ENCODE measurements around the gene ANKDD1B. TPM values are rescaled to one million over a fixed set of nuclear protein-coding genes. Genes with fewer than 3 reads are reported as not detected.
A peak's percentile ranks its signal among the peaks of the same experiment; 100 is the strongest.

The ANKDD1B gene
- total and polyA plus RNA-seq, 9 of the 15 experiments (the other 6 are each of a cell fraction or from before 2014, with no cell fraction given), result 0.04 to 0.29 (median 0.18) TPM; not detected in 1

GRCh38 chr5:75567710-75568109 is 43.5 kb upstream of the ANKDD1B start (continued):
- TF ChIP-seq, protein P1, sequence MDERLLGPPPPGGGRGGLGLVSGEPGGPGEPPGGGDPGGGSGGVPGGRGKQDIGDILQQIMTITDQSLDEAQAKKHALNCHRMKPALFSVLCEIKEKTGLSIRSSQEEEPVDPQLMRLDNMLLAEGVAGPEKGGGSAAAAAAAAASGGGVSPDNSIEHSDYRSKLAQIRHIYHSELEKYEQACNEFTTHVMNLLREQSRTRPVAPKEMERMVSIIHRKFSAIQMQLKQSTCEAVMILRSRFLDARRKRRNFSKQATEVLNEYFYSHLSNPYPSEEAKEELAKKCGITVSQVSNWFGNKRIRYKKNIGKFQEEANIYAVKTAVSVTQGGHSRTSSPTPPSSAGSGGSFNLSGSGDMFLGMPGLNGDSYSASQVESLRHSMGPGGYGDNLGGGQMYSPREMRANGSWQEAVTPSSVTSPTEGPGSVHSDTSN (CRISPR knock-in tag; IDR thresholded peaks at IDR 0.05; ENCODE audit: low read depth), result no peak
- TF ChIP-seq, protein P1 (tag; conservative IDR thresholded peaks at IDR 0.05; ENCODE audit: low read depth), result 0 out of 2 replicates have a peak, but pooled peaks have one; percentile 17
- peak; percentile 96 for TF ChIP-seq HMBOX1 (IDR thresholded peaks at IDR 0.05)
- TF ChIP-seq ZNF77 (CRISPR knock-in tag; IDR thresholded peaks at IDR 0.05), result no peak
- peak in 1 of 2 experiments; percentile 56; a peak in 3 of 4 replicates for TF ChIP-seq KDM1A (IDR thresholded peaks at IDR 0.05)
- no peak for TF ChIP-seq ETV5 (CRISPR knock-in tag; IDR thresholded peaks at IDR 0.05; ENCODE audit: low read depth)
- TF ChIP-seq ZNF324 (CRISPR knock-in tag; IDR thresholded peaks at IDR 0.05), result no peak
- TF ChIP-seq ZNF830 (CRISPR knock-in tag; IDR thresholded peaks at IDR 0.05), result no peak
- TF ChIP-seq, protein P2, sequence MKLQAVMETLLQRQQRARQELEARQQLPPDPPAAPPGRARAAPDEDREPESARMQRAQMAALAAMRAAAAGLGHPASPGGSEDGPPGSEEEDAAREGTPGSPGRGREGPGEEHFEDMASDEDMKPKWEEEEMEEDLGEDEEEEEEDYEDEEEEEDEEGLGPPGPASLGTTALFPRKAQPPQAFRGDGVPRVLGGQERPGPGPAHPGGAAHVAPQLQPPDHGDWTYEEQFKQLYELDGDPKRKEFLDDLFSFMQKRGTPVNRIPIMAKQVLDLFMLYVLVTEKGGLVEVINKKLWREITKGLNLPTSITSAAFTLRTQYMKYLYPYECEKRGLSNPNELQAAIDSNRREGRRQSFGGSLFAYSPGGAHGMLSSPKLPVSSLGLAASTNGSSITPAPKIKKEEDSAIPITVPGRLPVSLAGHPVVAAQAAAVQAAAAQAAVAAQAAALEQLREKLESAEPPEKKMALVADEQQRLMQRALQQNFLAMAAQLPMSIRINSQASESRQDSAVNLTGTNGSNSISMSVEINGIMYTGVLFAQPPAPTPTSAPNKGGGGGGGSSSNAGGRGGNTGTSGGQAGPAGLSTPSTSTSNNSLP (IDR thresholded peaks at IDR 0.05; ENCODE audit: borderline replicate concordance, low read depth, low read length), result peak; percentile 21; the same call in 1 of the 2 replicates
- no peak for TF ChIP-seq RFX1 (IDR thresholded peaks at IDR 0.05)
- no peak for TF ChIP-seq GATA2 (CRISPR knock-in tag; IDR thresholded peaks at IDR 0.05)
- no peak for TF ChIP-seq ESRRA (IDR thresholded peaks at IDR 0.05; ENCODE audit: borderline replicate concordance, low read depth)
- TF ChIP-seq, protein P3, sequence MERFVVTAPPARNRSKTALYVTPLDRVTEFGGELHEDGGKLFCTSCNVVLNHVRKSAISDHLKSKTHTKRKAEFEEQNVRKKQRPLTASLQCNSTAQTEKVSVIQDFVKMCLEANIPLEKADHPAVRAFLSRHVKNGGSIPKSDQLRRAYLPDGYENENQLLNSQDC (CRISPR knock-in tag; IDR thresholded peaks at IDR 0.05), result no peak
- TF ChIP-seq CUX1 (CRISPR knock-in tag; IDR thresholded peaks at IDR 0.05), result no peak
- no peak for TF ChIP-seq RBM39 (optimal IDR thresholded peaks at IDR 0.05; ENCODE audit: low read depth, low read length)
- no peak for TF ChIP-seq ZNF75A (CRISPR knock-in tag; IDR thresholded peaks at IDR 0.05)
- TF ChIP-seq ZNF740 (CRISPR knock-in tag; IDR thresholded peaks at IDR 0.05), result no peak
- TF ChIP-seq ZNF740 (tag; IDR thresholded peaks at IDR 0.05), result no peak

Measured in K562 (cell line).